ENCODE measurements around the gene OR9Q1.

OR9Q1 gene

GRCh38 chr11:58055806-58056401, 32.2 kb downstream of the OR9Q1 start:
- H3K27ac ChIP-seq (ENCODE audit: low read length): no peak overlapping the region
- H3K9ac ChIP-seq (ENCODE audit: low read depth, low read length): no peak overlapping the region
- no peaks in the 10 kb centered on the region for H4K20me1 ChIP-seq (ENCODE audit: insufficient read depth, low read length)
- TF ChIP-seq EZH2 (IDR thresholded peaks at IDR 0.05; ENCODE audit: borderline replicate concordance, low read depth, low read length, severe bottlenecking) (no peak), CTCF (IDR thresholded peaks at IDR 0.05; ENCODE audit: borderline replicate concordance, extremely low read depth, low read length, poor library complexity, severe bottlenecking) (no peak)
- H3K4me2 ChIP-seq (ENCODE audit: insufficient read depth, low read length): no peak overlapping the region
- H3K79me2 ChIP-seq (ENCODE audit: insufficient read depth, low read length): no peaks in the 10 kb centered on the region
- ATAC-seq (ENCODE audit: insufficient read depth, low read depth) (no peak), DNase-seq (no peak)
- no peaks in the 10 kb centered on the region for H3K36me3 ChIP-seq (ENCODE audit: insufficient read depth, low read length)
- no peak overlapping the region for H2AFZ ChIP-seq (ENCODE audit: low read depth, low read length)
- H3K4me1 ChIP-seq (ENCODE audit: insufficient read depth, low read length): no peaks in the 10 kb centered on the region
- no peaks in the 10 kb centered on the region for H3K9me3 ChIP-seq (ENCODE audit: insufficient read depth, low read length, severe bottlenecking)
- H3K27me3 ChIP-seq (ENCODE audit: insufficient read depth, low read length, poor library complexity): no peaks in the 10 kb centered on the region
- H3K4me3 ChIP-seq (ENCODE audit: low read depth in 1 of 2, low read length in 2 of 2): no peak overlapping the region

DNA sequence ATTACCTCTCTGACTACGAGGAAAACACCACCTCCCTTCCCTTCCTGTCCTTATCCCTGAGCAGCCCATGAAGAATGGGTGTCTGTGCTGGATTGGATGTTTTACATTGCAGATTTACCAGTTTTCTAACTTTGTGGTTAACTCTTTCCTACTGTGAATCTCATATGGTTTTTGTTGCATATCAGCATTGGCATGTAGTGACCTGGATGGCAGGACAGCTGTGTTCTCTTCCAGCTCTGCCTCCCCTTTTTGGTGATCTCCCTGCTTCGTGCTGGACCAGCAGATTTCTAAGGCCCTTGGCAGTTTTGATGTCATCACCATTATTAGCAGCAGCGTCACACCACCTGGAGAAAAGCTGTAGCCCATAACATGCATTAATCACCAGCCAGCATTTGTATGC, 33.8 kb downstream of the OR9Q1 start:
- H3K36me3 ChIP-seq (ENCODE audit: insufficient read depth, low read length): no peaks in the 10 kb centered on the region
- H4K20me1 ChIP-seq (ENCODE audit: insufficient read depth, low read length): no peaks in the 10 kb centered on the region
- H3K79me2 ChIP-seq (ENCODE audit: insufficient read depth, low read length): no peaks in the 10 kb centered on the region
- no peaks in the 10 kb centered on the region for H3K9me3 ChIP-seq (ENCODE audit: insufficient read depth, low read length, severe bottlenecking)
- no peak overlapping the region for H3K9ac ChIP-seq (ENCODE audit: low read depth, low read length)
- H3K27me3 ChIP-seq (ENCODE audit: insufficient read depth, low read length, poor library complexity): no peaks in the 10 kb centered on the region
- ATAC-seq (ENCODE audit: insufficient read depth, low read depth) (no peak), DNase-seq (no peak)
- H3K4me1 ChIP-seq (ENCODE audit: insufficient read depth, low read length): no peaks in the 10 kb centered on the region
- H3K27ac ChIP-seq (ENCODE audit: low read length): no peak overlapping the region
- no peak overlapping the region for H3K4me2 ChIP-seq (ENCODE audit: insufficient read depth, low read length)
- TF ChIP-seq CTCF (IDR thresholded peaks at IDR 0.05; ENCODE audit: borderline replicate concordance, extremely low read depth, low read length, poor library complexity, severe bottlenecking): no peak
- no peak for TF ChIP-seq EZH2 (IDR thresholded peaks at IDR 0.05; ENCODE audit: borderline replicate concordance, low read depth, low read length, severe bottlenecking)
- no peak overlapping the region for H2AFZ ChIP-seq (ENCODE audit: low read depth, low read length)
- no peak overlapping the region for H3K4me3 ChIP-seq (ENCODE audit: low read depth in 1 of 2, low read length in 2 of 2)

DNA sequence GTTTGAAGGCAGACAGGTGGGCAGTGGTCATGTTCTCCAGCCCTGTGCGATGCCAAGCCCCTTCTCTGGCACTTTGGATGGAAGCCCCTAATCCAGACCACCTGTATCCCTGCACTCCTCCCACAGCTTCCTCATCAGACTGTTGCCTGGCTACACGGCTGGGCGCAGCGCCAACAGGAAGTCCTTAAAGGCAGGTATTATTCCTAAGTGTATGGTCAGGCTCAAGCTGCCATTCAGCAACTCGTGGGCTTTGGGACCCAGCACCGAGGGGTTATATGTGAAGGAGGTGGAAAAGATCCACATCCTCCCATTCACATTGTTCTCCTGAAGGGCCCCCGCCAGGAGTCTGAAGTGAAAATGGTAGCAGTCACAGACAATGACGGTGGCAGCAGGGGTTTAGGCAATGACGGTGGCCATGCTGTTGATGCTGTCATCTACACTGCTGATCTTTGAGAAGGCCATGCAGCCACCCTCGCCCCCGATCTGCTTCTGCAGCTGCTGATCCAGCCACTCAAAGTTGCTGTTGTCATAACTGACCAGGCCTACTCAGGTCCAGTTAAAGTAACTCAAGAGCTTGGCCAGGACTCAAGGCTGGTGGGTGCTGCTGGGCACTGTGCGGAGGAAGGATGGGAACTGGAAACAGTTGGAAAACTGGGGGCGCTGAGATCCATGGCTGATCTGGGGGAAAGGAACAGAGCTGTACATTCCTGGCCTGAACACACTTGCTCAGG, 34.8 kb downstream of the OR9Q1 start:
- no peak overlapping the region for H3K27ac ChIP-seq (ENCODE audit: low read length)
- TF ChIP-seq EZH2 (IDR thresholded peaks at IDR 0.05; ENCODE audit: borderline replicate concordance, low read depth, low read length, severe bottlenecking): no peak
- no peak for TF ChIP-seq CTCF (IDR thresholded peaks at IDR 0.05; ENCODE audit: borderline replicate concordance, extremely low read depth, low read length, poor library complexity, severe bottlenecking)
- H3K4me3 ChIP-seq (ENCODE audit: low read depth in 1 of 2, low read length in 2 of 2): no peak overlapping the region
- no peaks in the 10 kb centered on the region for H4K20me1 ChIP-seq (ENCODE audit: insufficient read depth, low read length)
- H3K9me3 ChIP-seq (ENCODE audit: insufficient read depth, low read length, severe bottlenecking): no peaks in the 10 kb centered on the region
- H3K9ac ChIP-seq (ENCODE audit: low read depth, low read length): no peak overlapping the region
- no peaks in the 10 kb centered on the region for H3K27me3 ChIP-seq (ENCODE audit: insufficient read depth, low read length, poor library complexity)
- no peak overlapping the region for H3K4me2 ChIP-seq (ENCODE audit: insufficient read depth, low read length)
- no peak overlapping the region for H2AFZ ChIP-seq (ENCODE audit: low read depth, low read length)
- H3K79me2 ChIP-seq (ENCODE audit: insufficient read depth, low read length): no peaks in the 10 kb centered on the region
- ATAC-seq (ENCODE audit: insufficient read depth, low read depth) (no peak), DNase-seq (no peak)
- no peaks in the 10 kb centered on the region for H3K36me3 ChIP-seq (ENCODE audit: insufficient read depth, low read length)
- H3K4me1 ChIP-seq (ENCODE audit: insufficient read depth, low read length): no peaks in the 10 kb centered on the region

All from DND-41 (cell line).